Cardiac fibroblast (primary cell): Measurements from ENCODE around the gene DIAPH1.

Source experiments
- DNase-seq, 2 donors: peaks; one replicate each; pipeline versions ENCODE4 v3.0.0 to v3.0.0-alpha.2; 2010; ENCODE audit warnings: low read depth in 2 of 2
- H3K4me3 ChIP-seq, 2 donors: replicated peaks in 1 of 2; 1 replicate in 1 of 2; 2 replicates in 1 of 2; pipeline ENCODE4 v1.5.1; 2011; ENCODE audit warnings: low read depth in 2 of 2, low read length in 2 of 2, mild to moderate bottlenecking in 2 of 2, moderate library complexity in 1 of 2
- CTCF ChIP-seq: IDR thresholded peaks from one replicate; pipeline ENCODE4 v1.5.1; 2011; ENCODE audit warnings: low read depth, mild to moderate bottlenecking, low read length, inconsistent platforms

The DIAPH1 gene

GRCh38 chr5:141630570-141631140, 11.9 kb upstream of the DIAPH1 start:
- DNase-seq: no peak
- no peak for TF ChIP-seq CTCF
- H3K4me3 ChIP-seq: no peak overlapping the region

- no peak overlapping the region for H3K4me3 ChIP-seq
- no peak for DNase-seq
- no peak for TF ChIP-seq CTCF
These were observed 9.5 kb upstream of the DIAPH1 start for GRCh38 chr5:141628175-141628788.

GRCh38 chr5:141623611-141624010, 4.8 kb upstream of the DIAPH1 start:
- H3K4me3 ChIP-seq: no peak overlapping the region
- DNase-seq: no peak
- TF ChIP-seq CTCF: no peak

- no peak overlapping the region for H3K4me3 ChIP-seq
- no peak for TF ChIP-seq CTCF
- DNase-seq: no peak
These were observed 4.4 kb upstream of the DIAPH1 start for GRCh38 chr5:141623186-141623585.

GRCh38 chr5:141618030-141618803, 583 bp downstream of the DIAPH1 start:
- no peak for TF ChIP-seq CTCF
- peak overlapping the region; percentile 79 to 86 for H3K4me3 ChIP-seq
- peak; percentile 42 to 44 for DNase-seq

GRCh38 chr5:141617682-141618029, 1.1 kb downstream of the DIAPH1 start:
- TF ChIP-seq CTCF: no peak
- peak in 1 of 2 donors; percentile 28 for DNase-seq
- H3K4me3 ChIP-seq: peak overlapping the region; percentile 79 to 86
